ENCODE results near the gene LYRM9. TPM values are rescaled to one million over a fixed set of nuclear protein-coding genes. Genes with fewer than 3 reads are reported as not detected.

LYRM9 gene
- total and polyA plus RNA-seq, 9 of the 15 experiments (the other 6 are each of a cell fraction or from before 2014, with no cell fraction given): 0.98 to 4.7 (median 1.8) TPM

DNA sequence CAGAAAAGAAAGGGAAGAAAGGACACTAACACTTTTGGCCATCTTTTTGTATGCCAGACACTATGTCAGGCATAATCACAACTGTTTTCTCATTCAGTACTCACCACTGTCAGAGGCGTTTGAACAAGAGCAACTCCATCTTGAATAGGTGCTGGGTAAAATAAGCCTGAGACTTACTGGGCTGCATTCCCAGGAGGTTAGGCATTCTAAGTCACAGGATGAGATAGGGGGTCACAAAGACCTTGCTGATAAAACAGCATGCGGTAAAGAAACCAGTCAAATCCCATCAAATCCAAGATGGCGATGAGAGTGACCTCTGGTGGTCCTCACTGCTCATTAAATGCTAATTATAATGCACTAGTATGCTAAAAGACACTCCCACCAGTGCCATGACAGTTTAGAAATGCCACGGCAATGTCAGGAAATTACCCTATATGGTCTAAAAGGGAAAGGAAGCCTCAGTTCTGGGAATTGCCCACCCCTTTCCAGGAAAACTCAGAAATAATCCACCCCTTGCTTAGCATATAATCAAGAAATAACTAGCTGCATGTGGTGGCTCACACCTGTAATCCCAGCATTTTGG, 14.9 kb upstream of the LYRM9 start (continued):
- no peak for TF ChIP-seq SAP30 (IDR thresholded peaks at IDR 0.05; ENCODE audit: borderline replicate concordance, insufficient read depth, low read depth, low read length, poor library complexity, severe bottlenecking)
- no peak for TF ChIP-seq SUPT5H (IDR thresholded peaks at IDR 0.05)
- TF ChIP-seq KLF10 (CRISPR knock-in tag; IDR thresholded peaks at IDR 0.05): no peak
- TF ChIP-seq RAD51 (IDR thresholded peaks at IDR 0.05; ENCODE audit: borderline replicate concordance, low read depth): no peak
- TF ChIP-seq ZNF316 (IDR thresholded peaks at IDR 0.05): no peak
- no peak for TF ChIP-seq GATA2 (CRISPR knock-in tag; IDR thresholded peaks at IDR 0.05)
- no peak for TF ChIP-seq USF1 (CRISPR knock-in tag; IDR thresholded peaks at IDR 0.05)
- no peak for TF ChIP-seq ASH1L (IDR thresholded peaks at IDR 0.05; ENCODE audit: borderline replicate concordance, low read depth, partially characterized antibody)
- no peak for TF ChIP-seq ZBED1 (IDR thresholded peaks at IDR 0.05)
- TF ChIP-seq ESRRA (IDR thresholded peaks at IDR 0.05; ENCODE audit: borderline replicate concordance, low read depth): peak; percentile 36; the same call in 1 of the 2 replicates
- TF ChIP-seq BDP1 (IDR thresholded peaks at IDR 0.05; ENCODE audit: insufficient read depth, insufficient read length): no peak
- TF ChIP-seq XRCC4 (IDR thresholded peaks at IDR 0.05; ENCODE audit: extremely low read depth, insufficient read depth, insufficient read length): no peak
- peak; percentile 94 for TF ChIP-seq ZBTB17 (CRISPR knock-in tag; IDR thresholded peaks at IDR 0.05)
- peak; percentile 94 for TF ChIP-seq E2F3 (CRISPR knock-in tag; IDR thresholded peaks at IDR 0.05)
- no peak for TF ChIP-seq E2F8 (IDR thresholded peaks at IDR 0.05; ENCODE audit: low read depth, partially characterized antibody)
- TF ChIP-seq, protein P1, sequence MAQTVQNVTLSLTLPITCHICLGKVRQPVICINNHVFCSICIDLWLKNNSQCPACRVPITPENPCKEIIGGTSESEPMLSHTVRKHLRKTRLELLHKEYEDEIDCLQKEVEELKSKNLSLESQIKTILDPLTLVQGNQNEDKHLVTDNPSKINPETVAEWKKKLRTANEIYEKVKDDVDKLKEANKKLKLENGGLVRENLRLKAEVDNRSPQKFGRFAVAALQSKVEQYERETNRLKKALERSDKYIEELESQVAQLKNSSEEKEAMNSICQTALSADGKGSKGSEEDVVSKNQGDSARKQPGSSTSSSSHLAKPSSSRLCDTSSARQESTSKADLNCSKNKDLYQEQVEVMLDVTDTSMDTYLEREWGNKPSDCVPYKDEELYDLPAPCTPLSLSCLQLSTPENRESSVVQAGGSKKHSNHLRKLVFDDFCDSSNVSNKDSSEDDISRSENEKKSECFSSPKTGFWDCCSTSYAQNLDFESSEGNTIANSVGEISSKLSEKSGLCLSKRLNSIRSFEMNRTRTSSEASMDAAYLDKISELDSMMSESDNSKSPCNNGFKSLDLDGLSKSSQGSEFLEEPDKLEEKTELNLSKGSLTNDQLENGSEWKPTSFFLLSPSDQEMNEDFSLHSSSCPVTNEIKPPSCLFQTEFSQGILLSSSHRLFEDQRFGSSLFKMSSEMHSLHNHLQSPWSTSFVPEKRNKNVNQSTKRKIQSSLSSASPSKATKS (CRISPR knock-in tag; IDR thresholded peaks at IDR 0.05): no peak
- TF ChIP-seq MCM7 (IDR thresholded peaks at IDR 0.05): no peak
- peak; percentile 19; the same call in 1 of the 2 replicates for TF ChIP-seq EGR1 (conservative IDR thresholded peaks at IDR 0.05)
- no peak for TF ChIP-seq MCM5 (IDR thresholded peaks at IDR 0.05; ENCODE audit: low read depth)

Data from K562 (cell line).